ENCODE results near the gene CCBE1.

CCBE1 gene

GRCh38 chr18:59699750-59700534, 2.7 kb upstream of the CCBE1 start:
- DNase-seq (ENCODE audit: low read depth), result no peak
- in situ Hi-C loops (cut with HindIII; ENCODE audit: low sequenced_read_pairs), result loop anchor here (10.0 kb wide), 1 partner anchor 125 kb away; no protein-coding TSS in a partner anchor
- H3K4me3 ChIP-seq (ENCODE audit: low read depth, low read length), result no peak overlapping the region
- TF ChIP-seq, protein P1, sequence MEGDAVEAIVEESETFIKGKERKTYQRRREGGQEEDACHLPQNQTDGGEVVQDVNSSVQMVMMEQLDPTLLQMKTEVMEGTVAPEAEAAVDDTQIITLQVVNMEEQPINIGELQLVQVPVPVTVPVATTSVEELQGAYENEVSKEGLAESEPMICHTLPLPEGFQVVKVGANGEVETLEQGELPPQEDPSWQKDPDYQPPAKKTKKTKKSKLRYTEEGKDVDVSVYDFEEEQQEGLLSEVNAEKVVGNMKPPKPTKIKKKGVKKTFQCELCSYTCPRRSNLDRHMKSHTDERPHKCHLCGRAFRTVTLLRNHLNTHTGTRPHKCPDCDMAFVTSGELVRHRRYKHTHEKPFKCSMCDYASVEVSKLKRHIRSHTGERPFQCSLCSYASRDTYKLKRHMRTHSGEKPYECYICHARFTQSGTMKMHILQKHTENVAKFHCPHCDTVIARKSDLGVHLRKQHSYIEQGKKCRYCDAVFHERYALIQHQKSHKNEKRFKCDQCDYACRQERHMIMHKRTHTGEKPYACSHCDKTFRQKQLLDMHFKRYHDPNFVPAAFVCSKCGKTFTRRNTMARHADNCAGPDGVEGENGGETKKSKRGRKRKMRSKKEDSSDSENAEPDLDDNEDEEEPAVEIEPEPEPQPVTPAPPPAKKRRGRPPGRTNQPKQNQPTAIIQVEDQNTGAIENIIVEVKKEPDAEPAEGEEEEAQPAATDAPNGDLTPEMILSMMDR (IDR thresholded peaks at IDR 0.05; ENCODE audit: low read depth, low read length, missing control alignments), result no peak

GRCh38 chr18:59699061-59699460, 1.8 kb upstream of the CCBE1 start:
- no peak for DNase-seq (ENCODE audit: low read depth)
- in situ Hi-C loops (cut with HindIII; ENCODE audit: low sequenced_read_pairs), result loop anchor here (10.0 kb wide), 1 partner anchor 126 kb away; no protein-coding TSS in a partner anchor
- TF ChIP-seq, protein P1 (IDR thresholded peaks at IDR 0.05; ENCODE audit: low read depth, low read length, missing control alignments), result no peak
- H3K4me3 ChIP-seq (ENCODE audit: low read depth, low read length), result no peak overlapping the region

DNA sequence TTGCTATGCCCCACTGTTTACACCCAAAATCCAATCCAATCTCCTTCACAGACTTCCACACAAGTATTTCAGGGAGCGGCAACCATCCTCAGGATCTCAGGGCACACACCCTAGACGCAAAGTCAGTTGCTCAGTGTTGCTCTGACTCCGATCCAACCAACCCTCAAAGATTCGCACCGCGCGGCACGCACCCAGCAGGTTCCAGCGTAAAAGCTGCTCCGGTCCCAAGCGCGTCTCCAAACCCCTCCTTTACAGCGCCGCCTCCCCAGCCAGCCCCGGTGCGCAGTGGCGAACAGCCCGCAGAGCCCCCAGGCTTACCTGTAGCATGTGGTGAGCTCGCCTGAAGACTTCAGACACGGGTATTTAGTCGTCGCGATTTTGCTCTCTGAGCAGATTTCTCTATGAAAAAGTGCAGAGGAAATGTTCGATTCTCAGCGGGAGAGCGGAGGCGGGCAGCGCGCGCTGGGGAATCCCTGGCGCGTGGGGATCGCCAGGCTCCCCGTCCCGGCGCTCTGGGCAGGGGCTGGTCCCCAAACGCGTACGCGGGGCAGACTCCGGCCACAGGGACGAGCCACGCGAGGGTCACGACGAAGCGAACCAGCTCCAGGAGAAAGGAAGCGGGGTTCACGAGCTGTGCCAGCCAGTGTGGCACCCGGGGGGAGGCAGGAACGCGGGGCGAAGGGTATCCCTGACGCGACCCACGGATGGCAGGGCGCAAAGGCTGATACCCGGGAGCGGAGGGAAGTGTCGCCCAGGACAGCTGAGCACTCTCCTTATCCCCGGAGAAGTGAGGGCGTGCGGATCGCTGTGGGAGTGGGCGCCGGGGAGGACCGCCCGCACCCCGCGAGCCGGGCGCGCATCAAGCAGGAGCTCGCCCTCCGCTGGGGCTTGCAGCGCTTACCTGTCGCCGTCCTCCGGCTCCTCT, 650 bp downstream of the CCBE1 start:
- DNase-seq (ENCODE audit: low read depth), result no peak
- peak overlapping the region; percentile 73 for H3K4me3 ChIP-seq (ENCODE audit: low read depth, low read length)
- TF ChIP-seq, protein P1 (IDR thresholded peaks at IDR 0.05; ENCODE audit: low read depth, low read length, missing control alignments), result no peak
- in situ Hi-C loops (cut with HindIII; ENCODE audit: low sequenced_read_pairs), result loop anchor here (10.0 kb wide), 1 partner anchor 128 kb away; no protein-coding TSS in a partner anchor

GRCh38 chr18:59695551-59695950, 1.7 kb downstream of the CCBE1 start:
- DNase-seq (ENCODE audit: low read depth), result no peak
- H3K4me3 ChIP-seq (ENCODE audit: low read depth, low read length), result no peak overlapping the region
- TF ChIP-seq, protein P1 (IDR thresholded peaks at IDR 0.05; ENCODE audit: low read depth, low read length, missing control alignments), result no peak
- in situ Hi-C loops (cut with HindIII; ENCODE audit: low sequenced_read_pairs), result loop anchor here (10.0 kb wide), 1 partner anchor 129 kb away; no protein-coding TSS in a partner anchor

DNA sequence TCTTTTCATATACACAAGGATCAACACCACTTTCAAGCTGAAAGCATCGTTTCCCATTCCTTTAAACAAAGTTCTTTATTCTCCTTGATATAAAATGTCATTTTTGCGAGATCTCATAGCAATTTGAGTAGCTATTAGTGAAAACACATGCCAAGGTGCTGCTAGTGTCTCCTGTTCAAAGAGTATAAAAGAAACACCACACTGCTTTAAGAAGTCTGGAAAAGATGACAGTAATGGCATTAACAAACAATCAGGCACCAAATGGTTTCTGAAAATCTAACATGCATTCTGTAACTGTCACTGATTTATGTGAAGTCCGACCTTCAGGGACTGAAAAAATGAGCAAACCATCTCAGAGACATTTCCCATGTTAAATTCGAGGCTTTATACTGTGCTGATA, 2.4 kb downstream of the CCBE1 start:
- TF ChIP-seq, protein P1 (IDR thresholded peaks at IDR 0.05; ENCODE audit: low read depth, low read length, missing control alignments), result no peak
- no peak overlapping the region for H3K4me3 ChIP-seq (ENCODE audit: low read depth, low read length)
- DNase-seq (ENCODE audit: low read depth), result no peak
- in situ Hi-C loops (cut with HindIII; ENCODE audit: low sequenced_read_pairs), result loop anchor here (10.0 kb wide), 1 partner anchor 130 kb away; no protein-coding TSS in a partner anchor

DNA sequence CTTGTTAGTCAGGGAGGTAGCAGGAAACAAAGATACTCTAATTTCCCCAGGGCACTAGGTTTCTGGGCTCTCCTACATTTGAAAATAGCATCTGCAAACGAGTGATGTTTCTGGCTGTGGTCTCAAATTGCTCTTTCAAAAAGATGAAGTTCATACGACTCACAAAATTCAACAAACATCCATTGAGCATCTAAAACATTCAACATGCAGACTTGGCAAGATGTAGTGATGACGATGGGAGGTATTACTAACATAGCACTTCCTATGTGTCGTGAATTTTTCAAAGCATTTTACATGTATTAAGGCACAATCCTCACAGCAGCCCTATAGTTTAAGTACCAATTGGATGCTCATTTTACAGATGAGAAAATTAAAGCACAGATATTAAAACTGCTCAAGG, 5.2 kb downstream of the CCBE1 start:
- H3K4me3 ChIP-seq (ENCODE audit: low read depth, low read length), result no peak overlapping the region
- no peak for DNase-seq (ENCODE audit: low read depth)
- TF ChIP-seq, protein P1 (IDR thresholded peaks at IDR 0.05; ENCODE audit: low read depth, low read length, missing control alignments), result no peak
- in situ Hi-C loops (cut with HindIII; ENCODE audit: low sequenced_read_pairs), result loop anchor here (10.0 kb wide), 1 partner anchor 133 kb away; no protein-coding TSS in a partner anchor

Measured in astrocyte of the cerebellum (primary cell).